SK-N-MC (cell line): ENCODE results near the gene HPGD.

ENCODE experiments used
- EZH2 ChIP-seq: fragments of 200-600 bp; sonication (generic); IDR thresholded peaks from one replicate; pipeline ENCODE4 v1.6.1; 2017; ENCODE audit warnings: antibody characterized with exemption
- POLR2AphosphoS5 ChIP-seq: IDR thresholded peaks from 2 replicates; pipeline ENCODE4 v1.6.1; 2012; ENCODE audit warnings: mild to moderate bottlenecking, low read depth, low read length, borderline replicate concordance

GRCh38 chr4:174451718-174452296, 70.5 kb downstream of the HPGD start:
- no peak for TF ChIP-seq EZH2
- no peak for TF ChIP-seq POLR2AphosphoS5
